Measurements from ENCODE around the gene TEX2.

DNA sequence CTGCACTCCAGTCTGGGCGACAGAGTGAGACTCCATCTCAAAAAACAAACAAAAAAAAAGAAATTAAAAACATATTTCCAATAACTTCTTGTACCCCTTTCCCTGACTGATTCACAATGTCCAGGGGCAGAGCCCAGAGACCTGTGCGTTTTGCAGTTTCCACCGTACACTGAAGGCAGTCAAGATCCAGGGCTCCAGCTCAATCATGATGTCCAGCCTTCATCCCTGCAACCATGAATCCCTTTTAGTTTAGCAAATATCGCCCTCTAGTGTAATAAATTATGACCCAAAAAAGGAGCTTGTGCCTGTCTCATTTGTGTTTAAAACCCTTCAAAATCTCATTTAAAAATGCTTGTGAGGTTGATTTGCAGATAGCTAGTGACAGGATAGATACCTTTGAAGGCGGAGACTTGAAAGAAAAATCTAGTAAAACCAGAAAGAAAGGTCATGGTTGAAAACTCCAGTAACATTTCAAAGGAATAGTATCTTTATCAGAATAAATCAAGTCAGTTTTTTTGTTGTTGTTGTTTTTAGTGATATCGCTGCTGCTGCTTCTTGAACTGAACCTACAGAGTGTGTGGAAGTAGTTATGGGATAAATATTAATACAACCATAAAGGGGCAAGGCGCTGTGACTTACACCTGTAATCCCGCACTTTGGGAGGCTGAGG is 129.4 kb downstream of the TEX2 start:
- TF ChIP-seq REST (IDR thresholded peaks at IDR 0.05; ENCODE audit: low read depth) (no peak), NFIC (IDR thresholded peaks at IDR 0.05) (no peak), FOXM1 (IDR thresholded peaks at IDR 0.05; ENCODE audit: borderline replicate concordance, low read depth) (no peak), EP300 (IDR thresholded peaks at IDR 0.05; ENCODE audit: borderline replicate concordance) (no peak), RAD21 (IDR thresholded peaks at IDR 0.05; ENCODE audit: low read depth) (peak; percentile 87)
